Measurements from ENCODE around the gene AKTIP.
A peak's percentile ranks its signal among the peaks of the same experiment; 100 is the strongest.

AKTIP gene

GRCh38 chr16:53519417-53520091 lies 16.5 kb upstream of the AKTIP start:
- no peak overlapping the region for H2BK120ac ChIP-seq (ENCODE audit: low read depth, low read length)
- DNase-seq: no peak
- WGBS: 85% methylated on average over 7 of the region's 8 CpGs

DNA sequence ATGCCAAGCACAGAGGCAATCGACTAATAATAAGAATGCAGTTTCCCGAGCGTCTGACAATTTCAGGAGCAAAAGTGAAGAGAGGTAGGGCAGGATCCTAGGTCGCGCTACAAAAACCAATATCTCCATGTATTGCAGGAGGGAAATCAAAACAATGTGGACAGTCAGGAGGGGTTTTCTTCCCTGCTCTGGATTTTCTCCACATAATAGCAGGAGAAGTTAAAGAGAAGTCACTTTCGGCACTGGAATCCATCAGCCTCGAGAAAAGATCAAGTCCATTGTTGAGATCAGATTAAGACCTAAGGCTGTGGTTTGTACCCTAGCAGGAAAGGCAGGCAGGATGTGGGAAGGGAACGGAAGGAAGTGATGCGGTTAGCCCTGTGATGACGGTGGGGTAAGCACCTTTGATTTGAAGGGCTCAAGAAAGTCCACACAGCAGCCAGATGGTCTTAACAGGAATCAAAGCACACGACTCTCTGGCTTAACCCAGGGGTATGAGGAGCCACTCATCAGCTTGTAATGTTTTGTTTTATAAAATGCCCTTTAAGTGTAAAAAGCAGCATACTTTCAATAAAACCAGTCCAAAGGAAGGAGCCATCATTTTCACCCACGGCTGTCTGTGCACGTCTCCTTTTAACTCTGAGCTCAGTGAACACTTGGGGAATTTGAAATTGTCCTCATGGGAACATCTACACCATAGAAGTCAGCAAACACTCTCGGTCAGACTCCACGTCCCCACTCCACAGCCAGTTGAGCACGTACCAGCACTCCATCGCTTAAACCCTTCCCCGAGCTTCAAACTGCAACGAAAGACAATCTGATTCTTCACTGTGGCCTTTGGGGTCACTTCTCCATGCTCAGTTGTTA lies 15.8 kb upstream of the AKTIP start:
- Histone ChIP-seq H3K27me3 (ENCODE audit: control insufficient read depth in 1 of 2, insufficient read depth in 1 of 2, low read length in 2 of 2) (peaks cover 0 to 6% of the 10 kb centered on the region in 2 experiments), H3K4me1 (ENCODE audit: control insufficient read depth, insufficient read depth, low read depth, low read length) (no peaks in the 10 kb centered on the region), H3K36me3 (ENCODE audit: control insufficient read depth in 1 of 2, insufficient read depth in 2 of 2, low read depth in 1 of 2, low read length in 2 of 2) (no peaks in the 10 kb centered on the region), H2AFZ (ENCODE audit: low read depth, low read length) (peak overlapping the region; percentile 5), H3K4ac (ENCODE audit: low read depth in 1 of 2, low read length in 2 of 2) (no peak overlapping the region), H2AK5ac (ENCODE audit: low read length, severe bottlenecking) (no peak overlapping the region), H3K18ac (ENCODE audit: low read depth in 1 of 2, low read length in 2 of 2) (no peak overlapping the region), H3K4me2 (ENCODE audit: low read length, poor library complexity, severe bottlenecking) (no peak overlapping the region), H3K23ac (ENCODE audit: low read length in 2 of 2) (no peak overlapping the region), H2BK5ac (ENCODE audit: low read depth, low read length, poor library complexity, severe bottlenecking) (no peak overlapping the region), H3K14ac (ENCODE audit: low read length in 2 of 2) (no peak overlapping the region), H3K9ac (ENCODE audit: low read length) (no peak overlapping the region), H2BK120ac (ENCODE audit: low read depth, low read length) (no peak overlapping the region), H4K8ac (ENCODE audit: low read length) (no peak overlapping the region), H3K79me1 (replicated peaks; ENCODE audit: low read length, poor library complexity, severe bottlenecking) (no peaks in the 10 kb centered on the region), H4K91ac (ENCODE audit: low read length) (no peak overlapping the region), H3K9me3 (ENCODE audit: control insufficient read depth, low read length) (no peaks in the 10 kb centered on the region), H2BK15ac (ENCODE audit: low read depth, poor library complexity, severe bottlenecking) (no peak overlapping the region), H2BK12ac (ENCODE audit: low read length in 2 of 2) (no peak overlapping the region), H3K27ac (ENCODE audit: low read length, poor library complexity, severe bottlenecking) (no peak overlapping the region), H3K4me3 (ENCODE audit: insufficient read depth in 1 of 2, low read depth in 1 of 2, low read length in 2 of 2) (no peak overlapping the region)
- WGBS: 85% methylated on average over 19 of the region's 19 CpGs
- DNase-seq: no peak

More at GRCh38 chr16:53519417-53520091, 16.5 kb upstream of the AKTIP start:
- no peak overlapping the region for H3K14ac ChIP-seq (ENCODE audit: low read length in 2 of 2)
- H2AK5ac ChIP-seq (ENCODE audit: low read length, severe bottlenecking): no peak overlapping the region
- no peak overlapping the region for H4K8ac ChIP-seq (ENCODE audit: low read length)
- no peak overlapping the region for H3K18ac ChIP-seq (ENCODE audit: low read depth in 1 of 2, low read length in 2 of 2)
- no peak overlapping the region for H3K9ac ChIP-seq (ENCODE audit: low read length)
- no peak overlapping the region for H3K27ac ChIP-seq (ENCODE audit: low read length, poor library complexity, severe bottlenecking)
- no peak overlapping the region for H2AFZ ChIP-seq (ENCODE audit: low read depth, low read length)
- H3K23ac ChIP-seq (ENCODE audit: low read length in 2 of 2): no peak overlapping the region
- H3K9me3 ChIP-seq (ENCODE audit: control insufficient read depth, low read length): no peaks in the 10 kb centered on the region
- H2BK15ac ChIP-seq (ENCODE audit: low read depth, poor library complexity, severe bottlenecking): no peak overlapping the region
- no peaks in the 10 kb centered on the region for H3K79me1 ChIP-seq (replicated peaks; ENCODE audit: low read length, poor library complexity, severe bottlenecking)
- H3K4me1 ChIP-seq (ENCODE audit: control insufficient read depth, insufficient read depth, low read depth, low read length): no peaks in the 10 kb centered on the region
- H3K4me2 ChIP-seq (ENCODE audit: low read length, poor library complexity, severe bottlenecking): no peak overlapping the region
- peaks cover 0 to 6% of the 10 kb centered on the region in 2 experiments for H3K27me3 ChIP-seq (ENCODE audit: control insufficient read depth in 1 of 2, insufficient read depth in 1 of 2, low read length in 2 of 2)
- H2BK5ac ChIP-seq (ENCODE audit: low read depth, low read length, poor library complexity, severe bottlenecking): no peak overlapping the region
- no peak overlapping the region for H2BK12ac ChIP-seq (ENCODE audit: low read length in 2 of 2)
- H3K36me3 ChIP-seq (ENCODE audit: control insufficient read depth in 1 of 2, insufficient read depth in 2 of 2, low read depth in 1 of 2, low read length in 2 of 2): no peaks in the 10 kb centered on the region
- H4K91ac ChIP-seq (ENCODE audit: low read length): no peak overlapping the region
- H3K4ac ChIP-seq (ENCODE audit: low read depth in 1 of 2, low read length in 2 of 2): no peak overlapping the region
- H3K4me3 ChIP-seq (ENCODE audit: insufficient read depth in 1 of 2, low read depth in 1 of 2, low read length in 2 of 2): no peak overlapping the region

- H3K36me3 ChIP-seq (ENCODE audit: control insufficient read depth in 1 of 2, insufficient read depth in 2 of 2, low read depth in 1 of 2, low read length in 2 of 2): no peaks in the 10 kb centered on the region
- no peak overlapping the region for H4K8ac ChIP-seq (ENCODE audit: low read length)
- H3K4ac ChIP-seq (ENCODE audit: low read depth in 1 of 2, low read length in 2 of 2): no peak overlapping the region
- no peak overlapping the region for H3K14ac ChIP-seq (ENCODE audit: low read length in 2 of 2)
- H3K4me3 ChIP-seq (ENCODE audit: insufficient read depth in 1 of 2, low read depth in 1 of 2, low read length in 2 of 2): no peak overlapping the region
- WGBS: 97% methylated on average over 4 of the region's 4 CpGs
- H2AK5ac ChIP-seq (ENCODE audit: low read length, severe bottlenecking): no peak overlapping the region
- H3K9ac ChIP-seq (ENCODE audit: low read length): no peak overlapping the region
- H3K27me3 ChIP-seq (ENCODE audit: control insufficient read depth in 1 of 2, insufficient read depth in 1 of 2, low read length in 2 of 2): no peaks in the 10 kb centered on the region
- no peak overlapping the region for H2BK12ac ChIP-seq (ENCODE audit: low read length in 2 of 2)
- H3K9me3 ChIP-seq (ENCODE audit: control insufficient read depth, low read length): no peaks in the 10 kb centered on the region
- H3K27ac ChIP-seq (ENCODE audit: low read length, poor library complexity, severe bottlenecking): no peak overlapping the region
- H3K18ac ChIP-seq (ENCODE audit: low read depth in 1 of 2, low read length in 2 of 2): no peak overlapping the region
- H2BK15ac ChIP-seq (ENCODE audit: low read depth, poor library complexity, severe bottlenecking): no peak overlapping the region
- H4K91ac ChIP-seq (ENCODE audit: low read length): no peak overlapping the region
- no peaks in the 10 kb centered on the region for H3K4me1 ChIP-seq (ENCODE audit: control insufficient read depth, insufficient read depth, low read depth, low read length)
- H2BK120ac ChIP-seq (ENCODE audit: low read depth, low read length): no peak overlapping the region
- H2AFZ ChIP-seq (ENCODE audit: low read depth, low read length): no peak overlapping the region
- no peak overlapping the region for H3K4me2 ChIP-seq (ENCODE audit: low read length, poor library complexity, severe bottlenecking)
- H2BK5ac ChIP-seq (ENCODE audit: low read depth, low read length, poor library complexity, severe bottlenecking): no peak overlapping the region
- no peak for DNase-seq
- no peaks in the 10 kb centered on the region for H3K79me1 ChIP-seq (replicated peaks; ENCODE audit: low read length, poor library complexity, severe bottlenecking)
- no peak overlapping the region for H3K23ac ChIP-seq (ENCODE audit: low read length in 2 of 2)
These were observed 14.8 kb upstream of the AKTIP start for GRCh38 chr16:53517851-53518250.

GRCh38 chr16:53515811-53516210 lies 12.8 kb upstream of the AKTIP start:
- Histone ChIP-seq H4K91ac (ENCODE audit: low read length) (no peak overlapping the region), H2BK15ac (ENCODE audit: low read depth, poor library complexity, severe bottlenecking) (no peak overlapping the region), H3K4ac (ENCODE audit: low read depth in 1 of 2, low read length in 2 of 2) (no peak overlapping the region), H3K27ac (ENCODE audit: low read length, poor library complexity, severe bottlenecking) (no peak overlapping the region), H4K8ac (ENCODE audit: low read length) (no peak overlapping the region), H3K36me3 (ENCODE audit: control insufficient read depth in 1 of 2, insufficient read depth in 2 of 2, low read depth in 1 of 2, low read length in 2 of 2) (no peaks in the 10 kb centered on the region), H2BK5ac (ENCODE audit: low read depth, low read length, poor library complexity, severe bottlenecking) (no peak overlapping the region), H3K9me3 (ENCODE audit: control insufficient read depth, low read length) (no peaks in the 10 kb centered on the region), H2AK5ac (ENCODE audit: low read length, severe bottlenecking) (no peak overlapping the region), H3K4me2 (ENCODE audit: low read length, poor library complexity, severe bottlenecking) (no peak overlapping the region), H2BK120ac (ENCODE audit: low read depth, low read length) (no peak overlapping the region), H3K4me3 (ENCODE audit: insufficient read depth in 1 of 2, low read depth in 1 of 2, low read length in 2 of 2) (no peak overlapping the region), H3K79me1 (replicated peaks; ENCODE audit: low read length, poor library complexity, severe bottlenecking) (no peaks in the 10 kb centered on the region), H3K18ac (ENCODE audit: low read depth in 1 of 2, low read length in 2 of 2) (no peak overlapping the region), H3K9ac (ENCODE audit: low read length) (no peak overlapping the region), H2BK12ac (ENCODE audit: low read length in 2 of 2) (no peak overlapping the region), H3K14ac (ENCODE audit: low read length in 2 of 2) (no peak overlapping the region), H3K23ac (ENCODE audit: low read length in 2 of 2) (no peak overlapping the region), H3K4me1 (ENCODE audit: control insufficient read depth, insufficient read depth, low read depth, low read length) (no peaks in the 10 kb centered on the region), H2AFZ (ENCODE audit: low read depth, low read length) (no peak overlapping the region), H3K27me3 (ENCODE audit: control insufficient read depth in 1 of 2, insufficient read depth in 1 of 2, low read length in 2 of 2) (no peaks in the 10 kb centered on the region)
- DNase-seq: no peak
- WGBS: 79% methylated on average over 2 of the region's 2 CpGs

Data from mesenchymal stem cell (in vitro differentiated cells and primary cell).